ENCODE data around the gene SLC44A1.

Gene SLC44A1

DNA sequence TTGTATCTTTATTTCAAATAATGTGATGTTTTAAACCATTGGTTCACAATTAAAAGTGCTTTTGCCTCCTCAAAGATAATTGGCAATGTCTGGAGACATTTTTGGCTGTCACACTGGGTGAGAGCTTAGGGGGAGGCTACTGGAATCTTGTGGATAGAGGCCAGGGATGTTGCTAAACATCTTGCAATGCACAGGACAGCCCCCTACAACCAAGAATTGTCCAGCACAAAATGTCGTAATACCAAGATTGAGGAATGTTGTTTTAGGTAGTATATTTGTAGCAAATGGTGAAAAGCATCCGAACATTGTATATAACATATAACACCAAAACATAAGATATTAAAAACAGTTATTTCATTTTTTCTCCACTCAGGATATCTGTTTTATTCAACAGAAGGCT, 99.8 kb downstream of the SLC44A1 start:
- DNase-seq = no peak

- DNase-seq = no peak
These were observed 101.2 kb downstream of the SLC44A1 start for GRCh38 chr9:105345626-105346025.

- no peak for DNase-seq
These were observed 101.8 kb downstream of the SLC44A1 start for GRCh38 chr9:105346273-105346672.

DNA sequence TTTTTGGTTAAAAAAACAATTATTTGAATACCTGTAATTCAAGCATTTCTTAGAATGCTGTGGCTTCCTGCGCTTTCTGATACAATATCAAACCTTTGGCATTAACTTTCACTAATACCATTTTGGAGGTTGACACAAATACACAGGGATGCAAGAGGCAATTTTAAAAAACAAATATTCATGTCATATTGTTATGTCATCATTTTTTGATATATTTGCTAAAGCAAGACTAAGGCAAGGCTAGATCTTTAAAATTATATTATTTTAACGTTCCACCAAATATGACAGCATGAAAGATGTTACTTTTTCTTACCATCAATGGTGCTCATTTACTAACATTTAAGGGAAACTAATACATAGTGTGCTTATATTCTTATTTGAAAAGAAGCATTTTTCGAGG, 110.0 kb downstream of the SLC44A1 start:
- DNase-seq = no peak

- no peak for DNase-seq
These were observed 111.3 kb downstream of the SLC44A1 start for GRCh38 chr9:105355781-105356180.

- DNase-seq = no peak
These were observed 113.5 kb downstream of the SLC44A1 start for GRCh38 chr9:105357937-105358336.

- no peak for DNase-seq
These were observed 115.4 kb downstream of the SLC44A1 start for GRCh38 chr9:105359892-105360291.

DNA sequence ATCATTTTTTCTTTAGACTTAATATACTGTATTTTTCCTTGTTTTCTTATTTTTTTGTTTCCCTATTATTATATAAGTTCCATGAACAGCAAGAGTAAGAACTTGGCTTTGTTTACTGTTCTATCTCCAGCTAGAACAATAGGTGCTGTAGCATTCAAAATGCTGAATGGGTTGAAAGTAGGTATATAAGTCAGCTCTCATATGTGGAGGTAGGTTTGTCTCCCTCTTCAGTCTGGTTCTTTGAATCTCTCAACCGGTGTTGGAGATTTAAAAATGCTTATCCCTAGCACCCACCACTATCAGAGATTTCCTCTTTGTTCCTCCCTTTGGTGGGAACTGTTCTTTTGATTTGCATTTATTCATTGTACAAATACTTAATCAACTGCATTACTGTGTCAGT, 115.9 kb downstream of the SLC44A1 start:
- no peak for DNase-seq

- DNase-seq = no peak
These were observed 117.4 kb downstream of the SLC44A1 start for GRCh38 chr9:105361873-105362272.

GRCh38 chr9:105362470-105362869, 118.0 kb downstream of the SLC44A1 start:
- DNase-seq = no peak

- DNase-seq = no peak
These were observed 119.4 kb downstream of the SLC44A1 start for GRCh38 chr9:105363837-105364236.

- no peak for DNase-seq
These were observed 125.5 kb downstream of the SLC44A1 start for GRCh38 chr9:105369911-105370310.

GRCh38 chr9:105373723-105374122, 129.3 kb downstream of the SLC44A1 start:
- DNase-seq = no peak

DNA sequence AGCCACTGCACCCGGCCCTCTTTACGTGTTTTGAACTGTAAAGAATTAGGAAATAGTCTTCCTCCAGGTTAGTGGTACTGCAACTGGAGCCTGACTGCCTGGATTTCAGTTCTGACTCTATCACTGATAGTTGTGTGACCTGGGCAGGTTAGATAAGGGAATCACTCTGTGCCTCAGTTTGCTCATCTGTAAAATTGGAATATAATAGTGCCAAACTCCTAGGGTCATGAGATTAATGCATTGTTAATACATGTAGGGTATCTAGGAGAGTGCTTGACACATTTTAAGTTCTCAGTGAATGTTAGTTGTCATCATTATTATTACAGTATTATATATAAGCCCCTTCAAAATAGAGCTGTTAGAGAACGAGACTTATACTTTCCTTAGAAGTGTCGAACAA, 130.9 kb downstream of the SLC44A1 start:
- DNase-seq = no peak

GRCh38 chr9:105376893-105377292, 132.4 kb downstream of the SLC44A1 start:
- no peak for DNase-seq

DNA sequence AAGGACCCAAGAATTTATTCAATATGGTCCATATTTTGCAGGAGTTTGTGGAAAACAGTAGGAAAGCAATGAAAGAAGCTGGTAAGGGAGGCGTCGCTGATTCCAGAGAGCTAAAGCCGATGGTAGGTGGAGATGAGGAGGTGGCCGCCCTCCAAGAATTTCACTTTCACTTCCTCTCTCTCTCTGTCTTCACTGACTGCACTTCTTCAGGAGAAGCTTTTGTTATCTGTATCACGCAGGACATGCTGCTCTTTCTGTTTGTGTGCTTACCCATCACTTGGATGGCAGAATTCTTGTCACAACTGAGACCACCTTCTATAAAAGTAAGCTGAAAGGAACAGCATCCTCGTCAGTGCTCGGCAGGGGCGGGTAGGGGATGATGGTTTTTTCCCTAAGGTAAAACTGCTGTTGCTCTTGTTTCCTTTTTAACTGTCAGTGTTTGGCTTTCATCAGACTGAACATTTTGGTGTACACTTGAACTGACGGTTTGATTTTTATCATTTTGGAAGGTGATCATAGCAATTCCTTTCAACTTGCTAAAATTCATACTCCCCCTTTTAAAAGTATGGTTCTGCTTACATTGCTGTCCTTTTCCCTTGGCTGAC, 141.0 kb downstream of the SLC44A1 start:
- peak; percentile 40 for DNase-seq

GRCh38 chr9:105389796-105390195, 145.3 kb downstream of the SLC44A1 start:
- no peak for DNase-seq

GRCh38 chr9:105390871-105391270, 146.4 kb downstream of the SLC44A1 start:
- DNase-seq = no peak

- DNase-seq = no peak
These were observed 146.8 kb downstream of the SLC44A1 start for GRCh38 chr9:105391288-105391687.

- DNase-seq = no peak
These were observed 148.1 kb downstream of the SLC44A1 start for GRCh38 chr9:105392531-105392930.

DNA sequence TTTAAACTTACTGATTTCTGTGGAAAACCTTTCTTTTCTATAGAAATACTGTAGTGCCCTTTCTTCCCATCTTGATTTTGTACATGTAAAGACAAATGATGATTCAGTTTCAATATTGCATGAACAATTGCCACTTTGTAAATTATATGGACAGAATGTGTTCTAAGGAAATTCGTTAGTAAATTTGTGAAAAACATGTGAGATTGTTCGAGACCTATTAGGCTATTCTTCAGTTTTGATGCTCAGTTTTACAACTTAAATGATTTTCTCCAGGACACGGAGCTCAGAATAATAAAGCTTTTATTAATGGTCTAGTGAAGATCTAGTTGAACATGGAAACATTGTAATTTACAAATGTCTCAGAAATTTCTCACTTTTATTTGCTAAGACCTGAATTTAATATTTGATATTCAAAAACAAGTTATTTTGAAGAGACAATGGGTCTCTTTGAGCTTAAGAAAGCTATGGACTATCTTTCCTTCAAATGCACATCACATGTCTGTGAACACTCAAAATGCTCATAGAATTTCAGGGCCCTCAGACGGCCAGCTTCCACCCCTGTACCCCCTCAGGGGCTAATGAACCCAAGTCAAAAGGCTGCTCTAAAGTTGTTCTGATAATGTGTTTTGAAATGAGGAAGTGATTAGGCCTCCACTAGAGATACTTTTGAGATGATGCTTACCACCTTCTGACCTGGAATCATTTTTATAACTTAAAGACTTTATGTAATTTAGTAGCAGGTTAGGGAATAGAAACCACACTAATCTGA, 149.3 kb downstream of the SLC44A1 start:
- DNase-seq = no peak

DNA sequence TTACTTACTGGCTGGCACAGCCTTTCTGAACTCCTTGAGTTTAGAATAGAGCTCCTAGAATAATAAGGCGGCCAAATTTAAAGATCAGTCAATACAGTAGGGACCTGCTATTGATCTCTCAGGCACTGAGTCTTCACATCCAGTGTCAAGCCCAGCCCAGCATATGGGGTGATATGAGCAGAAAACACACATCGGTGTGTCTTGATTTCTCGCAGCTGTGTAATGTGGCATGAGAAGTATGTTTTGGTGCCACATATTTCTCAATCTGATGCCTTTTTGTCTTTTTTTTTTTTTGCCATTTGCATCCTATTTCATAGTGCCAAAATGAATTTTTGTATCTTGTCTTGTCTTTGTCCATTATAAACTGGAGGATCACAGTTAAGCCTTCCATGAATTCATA, 152.0 kb downstream of the SLC44A1 start:
- no peak for DNase-seq

GRCh38 chr9:105396901-105397300, 152.4 kb downstream of the SLC44A1 start:
- DNase-seq = no peak

DNA sequence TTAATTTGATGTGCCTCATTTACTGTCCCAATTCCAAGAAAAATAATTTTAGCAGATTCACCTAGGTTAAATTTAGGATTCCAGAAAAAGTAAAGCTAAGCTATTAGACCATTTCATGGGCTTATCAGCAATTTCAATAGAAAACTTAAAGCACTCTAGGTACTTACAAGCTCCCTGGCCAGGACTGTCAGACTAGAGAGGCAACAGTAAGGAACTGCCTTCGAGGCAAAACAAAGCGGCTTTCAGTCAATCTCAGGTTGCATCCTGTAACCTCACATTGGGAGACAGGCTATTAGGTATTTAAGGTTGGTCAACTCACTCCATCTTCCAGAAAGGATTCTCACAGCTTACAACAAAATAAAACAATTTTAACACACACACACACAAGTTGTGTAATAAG, 154.7 kb downstream of the SLC44A1 start:
- DNase-seq = no peak

GRCh38 chr9:105401651-105402050, 157.2 kb downstream of the SLC44A1 start:
- no peak for DNase-seq
